GM21381 (cell line): ENCODE results near the gene DPY19L1.
"Not testable (repeated sequence)": the region's sequence is repeated elsewhere in the genome, so short reads cannot be mapped to it uniquely, and the experiment has no call there.

Experiments used
- ATAC-seq: cut with Tn5 transposase; IDR thresholded peaks from one replicate; pipeline ENCODE4 v1.9.1; 2021; ENCODE audit warnings: mild to moderate bottlenecking, moderate library complexity; ENCODE audit not compliant: unreplicated experiment

DPY19L1 gene

DNA sequence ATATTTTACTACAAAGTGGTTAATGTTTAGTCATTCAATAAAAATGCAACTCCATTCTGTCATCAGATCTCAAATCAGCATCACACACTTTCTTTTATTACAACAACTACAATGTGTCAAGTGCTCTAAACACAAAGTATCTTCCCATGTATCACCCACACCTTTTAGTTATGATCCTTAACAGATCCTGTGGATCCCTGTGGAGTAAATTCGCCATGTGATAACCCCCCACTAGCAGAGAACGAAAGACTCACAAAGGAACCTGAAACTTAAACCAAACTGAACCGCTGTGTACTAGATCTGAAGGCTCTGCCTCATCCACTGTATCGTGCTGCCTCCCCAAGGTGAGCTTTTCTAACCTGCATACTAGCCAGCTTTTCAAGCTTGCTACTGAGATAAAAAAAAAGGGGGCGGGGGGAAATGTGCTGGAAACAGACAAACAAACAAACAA, 1.7 kb downstream of the DPY19L1 start:
- peak; percentile 19 for ATAC-seq

GRCh38 chr7:35032166-35032565, 5.1 kb downstream of the DPY19L1 start:
- ATAC-seq, result no peak

- no peak for ATAC-seq
These were observed 6.4 kb downstream of the DPY19L1 start for GRCh38 chr7:35030848-35031247.

GRCh38 chr7:35029311-35029710, 8.0 kb downstream of the DPY19L1 start:
- no peak for ATAC-seq

DNA sequence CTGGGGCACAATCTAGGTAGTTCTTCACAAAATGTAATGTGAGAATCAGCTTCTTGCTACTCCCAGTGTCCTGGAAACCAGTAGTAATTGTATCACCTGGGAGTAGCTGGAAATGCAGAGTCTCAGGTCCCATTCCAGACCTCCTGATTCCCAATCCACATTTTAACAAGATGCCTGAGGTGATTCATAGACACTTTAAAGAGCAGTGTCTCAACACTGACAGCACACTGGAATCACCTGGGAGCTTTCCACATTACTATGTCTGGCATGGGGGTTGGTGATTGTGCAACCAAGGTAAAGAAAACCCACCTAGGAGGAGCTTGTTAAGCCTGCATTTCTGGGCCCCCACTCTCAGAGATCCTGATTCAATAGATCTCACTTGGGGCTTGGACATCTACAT, 11.1 kb downstream of the DPY19L1 start:
- no peak for ATAC-seq

DNA sequence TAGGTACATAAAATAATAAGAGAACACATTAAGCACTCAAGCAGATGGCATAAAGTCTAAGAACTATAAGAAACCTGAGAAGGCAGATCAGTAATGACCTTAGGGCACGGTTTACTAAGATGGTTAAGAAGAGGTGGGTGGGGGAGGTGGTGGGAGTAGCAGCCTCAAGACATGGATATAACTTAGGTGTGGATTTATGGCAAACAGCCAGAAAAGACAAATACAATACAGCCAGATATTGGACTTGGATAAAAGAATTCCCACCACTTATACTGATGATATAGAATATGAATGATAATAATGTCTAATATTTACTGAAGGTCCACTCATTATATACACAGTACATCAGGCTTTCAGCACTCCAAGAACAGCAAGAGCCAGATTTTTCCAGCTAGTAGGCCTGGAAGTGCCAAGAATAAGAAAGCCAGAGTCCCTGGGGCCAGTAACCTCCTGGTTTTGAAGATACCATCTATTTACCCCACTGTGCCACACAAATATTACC, 11.9 kb downstream of the DPY19L1 start:
- no peak for ATAC-seq

- no peak for ATAC-seq
These were observed 13.0 kb downstream of the DPY19L1 start for GRCh38 chr7:35024298-35024697.

- no peak for ATAC-seq
These were observed 14.6 kb downstream of the DPY19L1 start for GRCh38 chr7:35022725-35023124.

GRCh38 chr7:35021445-35021844, 15.8 kb downstream of the DPY19L1 start:
- no peak for ATAC-seq

DNA sequence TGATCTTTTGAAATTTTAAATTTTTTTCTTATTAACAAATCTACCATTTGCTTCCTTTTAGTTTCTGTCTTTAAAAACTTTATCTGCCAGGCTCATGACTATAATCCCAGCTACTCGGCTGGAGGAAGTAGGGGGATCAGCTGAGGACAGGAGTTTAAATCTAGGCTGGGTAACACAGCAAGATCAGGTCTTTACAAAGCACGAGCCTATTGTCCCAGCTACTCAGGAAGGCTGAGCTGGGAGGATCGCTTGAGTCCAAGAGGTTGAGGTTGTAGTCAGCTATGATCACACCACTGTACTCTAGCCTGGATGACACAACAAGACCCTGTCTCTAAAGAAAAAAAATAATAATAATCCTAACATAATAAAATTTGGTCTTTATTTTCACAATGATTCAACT, 17.5 kb downstream of the DPY19L1 start:
- no peak for ATAC-seq

DNA sequence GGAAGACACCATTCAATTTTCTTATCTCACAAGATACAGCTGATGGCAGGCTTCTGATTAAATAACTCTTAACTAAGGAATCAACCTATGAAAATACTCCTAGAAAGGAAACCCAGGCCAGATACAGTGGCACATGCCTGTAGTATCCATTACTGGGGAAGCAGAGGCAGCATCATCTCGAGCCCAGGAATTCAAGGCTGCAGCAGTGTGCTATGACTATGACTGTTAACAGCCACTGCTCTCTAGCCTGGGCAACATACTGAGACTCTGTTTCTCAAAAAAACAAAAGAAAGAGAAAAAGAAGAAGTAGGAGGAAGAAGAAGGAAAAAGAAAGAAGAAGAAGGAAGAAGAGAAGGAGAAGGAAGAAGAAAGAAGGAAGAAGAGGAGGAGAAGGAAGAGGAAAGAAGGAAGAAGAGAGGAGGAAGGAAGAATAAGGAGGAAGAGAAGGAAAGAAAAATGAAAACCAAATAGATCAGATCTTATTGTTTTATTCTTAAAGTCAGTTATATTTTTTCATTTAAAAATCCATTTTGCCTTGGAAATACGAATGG, 18.0 kb downstream of the DPY19L1 start:
- no peak for ATAC-seq

DNA sequence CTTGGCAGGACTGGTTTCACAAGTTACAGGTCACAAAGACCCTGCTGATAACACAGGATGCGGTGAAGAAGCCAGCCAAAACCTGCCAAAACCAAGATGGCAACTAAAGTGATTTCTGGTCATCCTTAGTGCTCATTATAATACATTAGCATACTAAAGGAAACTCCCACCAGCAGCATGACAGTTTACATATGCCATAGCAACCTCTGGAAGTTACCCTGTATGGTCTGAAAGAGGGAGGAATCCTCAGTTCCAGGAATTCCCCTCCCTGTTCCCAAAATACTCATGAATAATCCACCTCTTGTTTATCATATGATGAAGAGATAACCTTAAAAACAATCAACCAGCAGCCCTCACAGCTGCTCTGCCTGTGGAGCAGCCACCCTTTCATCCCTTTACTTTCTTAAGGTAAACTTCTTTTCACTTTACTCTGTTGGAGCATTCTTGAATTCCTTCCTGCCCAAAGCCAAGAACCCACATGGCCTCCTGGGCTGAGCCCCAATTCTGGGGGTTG, 21.9 kb downstream of the DPY19L1 start:
- ATAC-seq, result no peak

- ATAC-seq, result no peak
These were observed 25.1 kb downstream of the DPY19L1 start for GRCh38 chr7:35012160-35012559.

DNA sequence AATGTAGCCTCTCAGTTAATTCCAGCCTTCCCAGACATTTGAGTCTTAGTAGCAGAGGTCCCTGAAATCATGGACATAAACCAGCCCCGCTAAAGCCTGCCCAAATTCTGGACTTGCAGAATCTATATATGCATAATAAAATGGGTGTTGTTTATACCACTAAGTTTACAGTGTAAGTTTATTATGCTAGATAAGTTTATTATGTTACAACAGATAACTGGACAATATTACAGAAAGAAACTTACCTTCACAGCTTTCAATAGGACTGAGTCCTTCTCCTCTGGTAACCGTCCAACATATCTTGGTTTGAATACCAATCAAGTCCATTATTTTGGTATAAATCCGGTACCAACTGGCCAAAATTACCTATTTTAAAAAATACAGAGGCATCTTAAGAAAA, 26.2 kb downstream of the DPY19L1 start:
- ATAC-seq, result no peak

DNA sequence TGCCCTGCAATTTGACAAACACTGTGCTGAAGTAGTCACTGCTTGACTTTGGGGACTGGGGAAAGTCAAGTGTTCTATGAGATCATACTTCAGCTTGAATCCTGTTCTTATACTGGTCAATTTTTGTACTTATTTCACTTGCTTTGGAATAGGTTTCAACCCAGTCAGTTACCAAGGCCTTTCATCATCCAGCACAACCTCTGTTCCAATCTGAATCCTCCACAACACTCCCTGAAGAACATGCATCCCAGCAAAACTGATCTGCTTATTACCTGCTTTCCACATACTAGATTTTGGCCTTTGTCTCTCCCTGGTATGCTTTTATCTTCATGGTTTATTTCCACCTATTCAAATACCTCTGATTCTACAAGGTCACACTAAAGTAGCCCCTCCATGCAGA, 29.5 kb downstream of the DPY19L1 start:
- ATAC-seq, result no peak

GRCh38 chr7:35004531-35005095, 32.7 kb downstream of the DPY19L1 start:
- no peak for ATAC-seq

DNA sequence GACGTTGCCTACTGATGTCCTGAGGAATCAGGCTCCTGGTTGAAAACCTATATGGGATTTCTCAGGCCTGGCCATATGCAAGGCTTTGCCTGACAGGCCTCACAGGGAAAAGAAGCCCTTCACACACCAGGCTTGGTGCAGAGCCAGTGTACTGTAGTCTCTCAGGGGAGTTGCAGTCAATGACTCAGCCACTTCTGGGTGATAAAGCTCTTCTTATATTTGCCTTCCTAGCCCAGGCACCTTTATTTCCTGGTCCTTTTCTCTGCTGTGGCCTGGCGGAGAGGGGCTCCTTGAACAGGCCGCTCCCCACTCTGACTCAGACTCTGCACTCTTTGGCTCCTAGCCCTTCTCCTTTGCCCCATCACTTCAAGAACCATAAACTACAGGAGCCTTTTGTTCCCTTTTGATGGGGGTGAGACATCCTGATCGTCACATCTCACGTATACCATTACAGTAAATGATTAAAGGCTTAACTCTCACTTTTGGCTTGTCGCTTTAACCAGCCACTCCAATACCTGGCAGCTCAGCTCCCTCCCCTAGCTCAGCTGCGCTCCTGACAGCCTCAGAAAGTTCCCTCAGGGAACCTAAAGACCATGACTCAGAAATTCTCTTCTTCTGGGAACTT, 33.5 kb downstream of the DPY19L1 start:
- ATAC-seq, result no peak

DNA sequence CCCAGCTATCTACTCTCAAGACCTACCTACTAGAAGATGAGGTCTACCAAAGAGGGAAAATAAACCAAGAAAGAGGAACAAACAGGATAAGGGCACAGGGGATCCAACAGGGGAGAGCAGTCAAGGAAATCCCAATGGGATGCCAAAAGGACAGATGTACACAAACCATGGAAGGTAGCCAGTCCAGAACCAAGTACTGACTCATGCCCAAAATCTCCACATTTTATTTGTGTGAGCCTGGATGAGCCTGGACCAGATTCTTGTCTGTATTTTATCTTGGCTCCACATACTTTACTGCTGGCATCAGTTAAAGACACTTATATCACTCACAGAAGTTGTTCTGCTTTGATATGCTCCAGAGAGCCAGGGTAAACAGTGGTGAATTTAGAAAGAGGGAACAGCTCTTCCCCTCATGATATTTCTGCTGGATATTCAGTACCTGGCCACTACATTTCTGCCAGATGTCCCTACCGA, 34.1 kb downstream of the DPY19L1 start:
- not testable (repeated sequence) for ATAC-seq

GRCh38 chr7:34998335-34998734, 39.0 kb downstream of the DPY19L1 start:
- not testable (repeated sequence) for ATAC-seq

- not testable (repeated sequence) for ATAC-seq
These were observed 40.7 kb downstream of the DPY19L1 start for GRCh38 chr7:34996423-34997090.

DNA sequence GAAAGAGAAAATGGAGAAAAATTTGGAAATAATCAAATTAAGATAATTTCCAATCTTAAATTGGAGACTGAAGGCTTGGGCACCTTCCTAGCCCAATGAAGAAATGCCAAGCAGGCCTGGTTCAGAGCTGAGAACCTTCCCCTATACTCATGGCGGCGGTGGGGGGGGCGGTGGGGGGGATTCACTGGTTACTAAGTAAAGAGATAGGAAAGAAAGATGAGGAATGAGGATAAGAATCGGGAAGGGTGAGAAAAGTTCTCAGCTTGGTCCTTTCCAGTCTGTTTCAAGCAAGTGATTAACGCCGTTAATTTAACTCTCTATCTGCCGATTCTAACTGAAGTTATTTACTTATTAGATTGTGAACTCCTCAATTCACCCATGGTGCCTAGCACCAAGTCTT, 41.5 kb downstream of the DPY19L1 start:
- ATAC-seq, result no peak
